HG02588 (cell line): Measurements from ENCODE around the gene STK32B.

Experiments
- ATAC-seq: cut with Tn5 transposase; IDR thresholded peaks from one replicate; pipeline ENCODE4 v1.9.1; 2021; ENCODE audit warnings: mild to moderate bottlenecking, moderate library complexity; ENCODE audit not compliant: unreplicated experiment

STK32B gene

DNA sequence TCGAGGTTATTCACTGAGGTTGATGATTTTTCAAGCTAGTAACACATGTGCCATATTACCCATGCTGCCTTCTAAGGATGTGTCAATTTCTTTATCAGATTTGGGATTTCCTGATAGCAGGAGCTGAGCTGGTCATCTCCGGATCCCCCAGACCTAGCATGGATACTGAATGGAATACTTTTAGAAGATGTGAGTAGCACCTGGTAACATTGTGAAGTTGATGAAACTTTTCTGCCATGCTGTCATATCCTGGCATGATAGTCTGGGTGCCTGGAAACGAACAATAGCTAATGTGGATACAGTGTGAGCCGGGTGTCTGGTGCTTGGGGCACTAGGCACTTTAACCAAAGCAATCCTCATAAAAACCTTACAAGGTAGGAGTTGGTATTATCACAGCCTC is 21.1 kb upstream of the STK32B start:
- no peak for ATAC-seq

DNA sequence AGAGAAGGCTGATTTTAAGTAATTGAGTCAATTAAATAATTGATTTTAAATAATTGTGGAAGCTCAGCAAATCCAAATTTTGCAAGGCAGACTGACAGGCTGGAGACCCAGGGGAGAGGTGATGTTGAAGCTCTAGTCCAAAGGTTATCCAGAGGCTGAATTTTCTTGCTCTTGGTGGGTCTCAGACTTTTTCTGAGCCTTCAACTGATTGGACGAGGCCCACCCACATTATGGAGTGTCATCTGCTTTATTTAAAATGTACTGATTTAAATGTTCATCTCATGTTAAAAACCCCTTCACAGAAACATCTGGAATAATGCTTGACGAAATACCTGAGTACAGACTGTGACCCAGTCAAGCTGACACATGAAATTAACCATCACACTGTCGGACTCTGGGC is 20.4 kb upstream of the STK32B start:
- no peak for ATAC-seq

- ATAC-seq = no peak
These were observed 18.5 kb upstream of the STK32B start for GRCh38 chr4:5032813-5033212.

- ATAC-seq = no peak
These were observed 17.9 kb upstream of the STK32B start for GRCh38 chr4:5033281-5033841.

DNA sequence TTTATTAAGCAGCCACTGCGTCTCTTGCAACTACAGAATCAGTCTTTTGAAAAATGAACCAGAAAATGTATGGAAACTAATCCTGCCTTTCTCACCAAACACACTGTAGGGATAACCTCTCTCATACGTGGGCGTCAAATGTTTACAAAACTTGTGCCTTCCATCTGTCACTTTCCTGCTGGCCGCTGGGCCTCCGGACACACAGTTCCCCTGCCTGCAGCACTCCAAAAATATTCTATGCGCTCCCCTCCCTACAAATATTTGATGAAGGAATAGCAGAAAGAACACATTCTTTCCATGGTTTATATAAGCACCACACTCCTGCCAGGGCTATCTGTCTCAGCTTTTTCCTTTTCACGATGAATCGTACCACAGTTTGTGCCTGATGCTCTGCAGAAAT is 17.1 kb upstream of the STK32B start:
- ATAC-seq = no peak

DNA sequence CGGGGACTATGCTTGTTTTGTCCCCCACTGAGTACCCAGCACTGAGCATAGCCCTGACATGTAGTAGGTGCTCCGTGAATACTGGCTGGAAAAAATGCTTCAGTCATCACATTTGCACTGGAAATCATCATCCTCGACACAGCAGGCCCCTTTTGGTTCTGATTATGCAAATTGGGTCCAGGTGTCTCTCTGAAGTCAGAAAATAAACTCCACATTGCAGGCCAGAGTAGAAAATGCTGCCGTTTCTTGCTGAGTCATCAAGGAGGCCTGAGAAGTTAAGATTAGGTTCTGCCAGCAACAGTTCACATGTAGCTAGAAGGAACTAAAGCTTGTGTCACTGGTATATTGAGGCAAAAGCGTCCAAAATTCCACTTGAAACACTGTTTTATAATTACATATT is 15.0 kb upstream of the STK32B start:
- no peak for ATAC-seq

DNA sequence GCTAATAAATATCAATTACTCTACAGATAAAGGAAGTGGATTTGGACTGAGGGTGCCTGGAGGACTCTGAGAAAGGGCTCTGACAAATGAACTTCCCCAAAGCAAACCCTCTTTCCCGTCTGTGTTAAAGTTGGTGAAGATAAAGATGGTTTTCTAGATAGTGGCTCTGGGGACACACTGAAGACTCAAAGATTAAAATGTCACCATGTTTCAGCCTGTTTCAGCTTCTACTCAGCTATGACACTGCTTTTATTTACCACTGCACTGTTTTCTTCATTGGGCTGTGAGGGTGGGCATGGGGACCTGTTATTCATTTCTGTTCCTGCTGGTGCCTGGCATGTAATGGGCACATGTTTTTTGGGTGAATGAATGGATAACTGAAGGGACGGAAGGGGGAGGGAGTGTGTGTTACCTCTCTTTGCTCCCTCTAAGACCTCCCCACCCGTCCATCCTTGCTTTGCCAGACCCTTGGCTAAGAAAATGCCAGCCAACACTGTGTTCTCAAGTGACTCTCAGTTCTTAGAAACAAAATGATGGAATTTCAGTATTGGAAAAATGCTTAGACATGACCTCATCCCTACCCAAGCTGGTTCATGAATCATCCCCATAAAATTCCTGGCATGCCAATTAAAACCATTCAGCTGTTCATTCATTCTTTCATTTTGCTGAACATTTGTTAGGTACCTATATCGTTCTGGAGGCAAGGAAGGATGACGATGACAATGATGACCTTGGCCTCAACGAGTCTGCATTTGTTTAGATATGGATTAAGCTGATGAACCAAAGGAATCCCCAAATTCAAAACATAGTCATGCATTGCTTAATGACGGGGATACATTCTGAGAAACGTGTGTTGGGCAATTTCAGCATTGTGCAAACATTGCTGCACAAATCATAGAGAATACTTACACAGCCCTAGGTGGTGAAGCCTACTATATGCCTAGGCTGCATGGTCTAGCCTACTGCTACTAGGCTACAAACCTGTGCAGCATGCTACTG is 13.4 kb upstream of the STK32B start:
- no peak for ATAC-seq

GRCh38 chr4:5039800-5040199 is 11.5 kb upstream of the STK32B start:
- no peak for ATAC-seq

DNA sequence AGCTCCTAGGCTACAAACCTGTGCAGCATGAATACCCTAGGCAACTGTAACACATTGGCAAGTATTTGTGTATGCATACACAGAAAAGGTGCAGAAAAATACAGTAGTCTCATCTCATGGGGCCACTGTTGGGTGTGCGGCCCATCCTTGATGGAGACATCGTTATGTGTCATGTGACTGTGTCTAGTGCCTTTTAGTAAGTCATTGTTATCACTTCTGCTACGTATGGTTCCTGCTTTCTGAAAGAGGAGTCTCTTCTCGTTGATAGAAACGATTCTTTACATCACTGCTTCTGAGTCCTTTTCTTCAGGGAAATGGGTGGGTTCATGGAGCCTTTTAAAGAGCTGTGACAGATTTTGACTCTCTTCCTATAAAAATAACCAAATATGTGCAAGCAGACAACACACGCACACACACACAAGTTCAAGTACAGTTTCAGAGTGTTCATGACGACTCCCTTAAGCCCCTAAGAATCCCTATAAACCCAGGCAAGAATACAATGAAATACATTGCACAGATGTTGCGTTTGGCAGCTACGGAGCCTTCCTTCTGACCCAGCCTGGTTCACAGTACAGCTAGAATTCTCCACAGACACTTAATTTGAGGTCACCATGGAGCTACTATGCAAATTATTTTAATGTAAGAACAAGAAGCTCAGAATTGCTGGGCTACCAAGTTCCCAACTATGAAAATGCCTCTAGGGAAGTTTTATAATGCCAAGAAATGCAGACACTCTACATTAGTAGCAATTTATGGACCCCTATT is 10.2 kb upstream of the STK32B start:
- ATAC-seq = no peak

DNA sequence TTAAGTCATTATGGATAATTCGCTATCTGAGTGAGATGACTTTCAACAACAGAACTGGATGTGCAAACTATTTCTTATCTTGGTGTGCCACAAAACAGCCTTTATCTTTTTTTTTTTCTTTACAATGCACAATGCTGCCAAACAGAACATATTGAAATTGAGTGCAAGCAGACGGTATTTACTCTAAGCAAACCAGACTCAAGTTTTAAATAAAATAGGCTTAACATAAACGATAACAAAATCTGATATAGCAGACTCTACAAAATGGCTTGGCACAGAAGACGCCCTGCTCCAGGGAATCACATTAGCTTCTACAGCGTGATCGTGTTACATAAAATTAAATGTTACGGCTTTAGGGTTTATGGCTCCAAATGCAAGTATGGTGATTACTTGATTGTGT is 9.6 kb upstream of the STK32B start:
- ATAC-seq = no peak

DNA sequence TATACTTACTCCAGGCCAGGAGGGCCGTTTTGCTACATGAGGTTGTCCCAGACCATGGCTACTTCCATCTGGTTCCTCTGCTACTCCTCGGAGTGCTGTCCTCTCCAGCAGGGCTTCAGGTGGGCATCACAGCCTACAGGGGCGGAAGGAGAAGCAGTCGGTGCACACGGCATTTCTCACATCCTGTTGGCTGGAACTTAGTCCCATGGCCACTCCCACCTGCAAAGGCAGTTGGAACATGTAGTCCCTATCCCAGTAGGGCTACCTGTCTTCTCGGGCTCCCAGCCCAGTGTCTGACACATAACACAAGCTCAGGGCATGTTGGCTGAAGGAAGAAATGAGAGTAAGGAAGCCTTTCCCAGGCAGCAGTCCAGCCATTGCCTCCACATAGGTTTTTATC is 7.7 kb upstream of the STK32B start:
- no peak for ATAC-seq

GRCh38 chr4:5044341-5044740 is 6.9 kb upstream of the STK32B start:
- ATAC-seq = no peak

GRCh38 chr4:5045097-5045496 is 6.2 kb upstream of the STK32B start:
- no peak for ATAC-seq

- no peak for ATAC-seq
These were observed 2.6 kb upstream of the STK32B start for GRCh38 chr4:5048721-5049120.

- ATAC-seq = no peak
These were observed 581 bp upstream of the STK32B start for GRCh38 chr4:5050520-5051277.

DNA sequence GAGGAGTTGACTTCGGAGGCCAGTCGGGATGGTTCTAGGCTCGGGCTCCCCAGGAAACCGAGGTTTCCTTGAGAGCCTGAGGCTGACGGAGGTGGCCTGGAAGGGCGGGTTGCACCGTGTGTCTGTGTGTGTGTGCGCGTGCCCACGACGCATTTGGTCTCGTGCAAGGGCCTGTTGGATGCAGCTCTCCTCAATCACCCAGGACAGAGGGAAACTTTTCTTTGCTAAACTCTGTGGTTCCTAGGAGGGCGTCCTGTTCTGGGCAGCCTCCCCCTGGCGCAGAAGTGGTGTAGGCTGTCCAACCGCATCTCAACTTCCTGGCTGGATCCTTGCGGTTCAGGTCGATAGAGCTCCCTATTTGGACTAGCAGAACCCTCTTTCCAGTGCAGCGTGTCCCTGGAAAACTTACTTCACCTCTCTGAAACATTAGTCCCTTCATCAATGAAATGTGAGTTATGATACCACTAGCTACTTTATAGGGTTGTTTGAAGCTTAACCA is 973 bp downstream of the STK32B start:
- ATAC-seq = no peak

DNA sequence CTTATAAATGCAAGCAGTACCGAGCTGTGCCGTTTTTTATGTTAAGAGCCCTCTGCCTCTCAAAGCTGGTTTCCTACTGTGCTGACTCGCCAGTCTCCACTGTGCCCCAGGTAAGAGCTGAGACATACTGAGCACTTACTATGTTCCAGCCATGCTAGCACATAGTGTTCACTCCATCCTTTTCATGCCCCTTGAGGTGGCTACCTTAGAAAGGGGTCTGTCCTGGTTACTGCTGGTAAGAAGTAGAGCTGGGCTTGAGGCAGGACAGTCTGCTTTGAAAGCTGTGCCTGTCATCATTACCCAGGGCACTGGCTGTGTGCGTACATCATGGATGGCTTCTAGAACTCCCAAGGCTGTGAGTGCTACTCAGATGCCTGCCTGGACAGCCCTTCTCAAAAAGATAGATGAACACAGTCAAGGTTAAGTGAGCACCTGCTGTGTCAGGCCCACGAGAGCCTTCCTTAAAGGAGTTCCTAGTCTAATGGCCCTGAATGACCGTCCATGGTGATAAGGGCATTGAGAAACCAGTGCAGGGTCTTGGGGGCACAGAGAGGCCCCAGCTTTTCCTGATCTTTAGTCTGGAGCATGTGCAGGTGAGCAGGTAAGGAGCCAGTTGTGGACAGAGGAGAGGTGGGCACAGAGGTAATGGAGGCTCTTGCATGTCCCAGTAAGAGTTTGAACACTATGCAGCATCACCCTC is 1.6 kb downstream of the STK32B start:
- ATAC-seq = no peak

GRCh38 chr4:5054532-5054931 is 3.3 kb downstream of the STK32B start:
- ATAC-seq = no peak

GRCh38 chr4:5055411-5055810 is 4.1 kb downstream of the STK32B start:
- ATAC-seq = no peak

DNA sequence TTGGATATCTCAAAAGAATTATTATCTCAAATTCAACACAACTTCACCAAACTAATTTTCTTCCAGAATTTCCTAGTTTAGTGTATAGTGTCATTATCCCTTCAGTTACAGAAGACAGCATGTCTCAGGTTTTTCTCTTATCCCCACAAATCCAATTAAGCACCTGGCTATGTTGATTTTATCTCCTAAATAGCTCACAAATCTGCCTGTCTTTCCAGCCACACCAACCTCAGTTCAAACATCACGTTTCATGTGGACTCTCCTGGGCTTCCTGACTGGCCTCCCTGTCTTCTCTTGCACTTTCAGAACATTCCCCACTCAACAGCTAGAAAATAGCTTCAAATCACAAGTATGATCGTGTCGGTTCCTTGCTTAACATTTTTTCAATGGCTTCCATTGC is 14.8 kb downstream of the STK32B start:
- no peak for ATAC-seq
